Femur (tissue), 1 donor: Measurements from ENCODE around the gene POLR3C.
A peak's percentile ranks its signal among the peaks of the same experiment; 100 is the strongest.
"Not testable (repeated sequence)": the region's sequence is repeated elsewhere in the genome, so short reads cannot be mapped to it uniquely, and the experiment has no call there.

Experiments used
- DNase-seq: peaks from one replicate; pipeline ENCODE4 v3.0.0-alpha.2; 2017

POLR3C gene

GRCh38 chr1:145822779-145823331, 1.1 kb upstream of the POLR3C start:
- not testable (repeated sequence) for DNase-seq

- no peak for DNase-seq
Observed at GRCh38 chr1:145824499-145824842, 471 bp downstream of the POLR3C start.

GRCh38 chr1:145826030-145826429, 2.0 kb downstream of the POLR3C start:
- no peak for DNase-seq

- no peak for DNase-seq
Observed at GRCh38 chr1:145827966-145828365, 4.0 kb downstream of the POLR3C start.

- no peak for DNase-seq
Observed at GRCh38 chr1:145828367-145829026, 4.5 kb downstream of the POLR3C start.

- not testable (repeated sequence) for DNase-seq
Observed at GRCh38 chr1:145830810-145831209, 6.8 kb downstream of the POLR3C start.

GRCh38 chr1:145837656-145838055, 13.7 kb downstream of the POLR3C start:
- no peak for DNase-seq

- DNase-seq = no peak
Observed at GRCh38 chr1:145843031-145843430, 19.0 kb downstream of the POLR3C start.

GRCh38 chr1:145845144-145845513, 21.1 kb downstream of the POLR3C start:
- no peak for DNase-seq

GRCh38 chr1:145845514-145846161, 21.6 kb downstream of the POLR3C start, which contains the start of gene NUDT17:
Gene NUDT17 (plus strand): TSS chr1:145845630. CDS start chr1:145845641, 11 bp downstream.
- peak; percentile 86 for DNase-seq

- peak; percentile 52 for DNase-seq
Observed at GRCh38 chr1:145846201-145846612, 22.2 kb downstream of the POLR3C start.

GRCh38 chr1:145847827-145848226, 23.8 kb downstream of the POLR3C start:
- no peak for DNase-seq

GRCh38 chr1:145849356-145850160, 25.6 kb downstream of the POLR3C start:
- no peak for DNase-seq

- DNase-seq = no peak
Observed at GRCh38 chr1:145855426-145855948, 31.5 kb downstream of the POLR3C start.

- DNase-seq = no peak
Observed at GRCh38 chr1:145857170-145857569, 33.2 kb downstream of the POLR3C start.

- no peak for DNase-seq
Observed at GRCh38 chr1:145858238-145858900, 34.4 kb downstream of the POLR3C start.

GRCh38 chr1:145858901-145859490, 35.0 kb downstream of the POLR3C start, which contains the start of gene PIAS3:
Gene PIAS3 (minus strand): TSS chr1:145859081. CDS start chr1:145858990, 91 bp downstream.
- peak; percentile 97 for DNase-seq

- DNase-seq = peak; percentile 96
Observed at GRCh38 chr1:145859491-145860023, 35.6 kb downstream of the POLR3C start.

GRCh38 chr1:145863282-145864018, 39.5 kb downstream of the POLR3C start:
- peak; percentile 88 for DNase-seq

- no peak for DNase-seq
Observed at GRCh38 chr1:145868232-145868631, 44.2 kb downstream of the POLR3C start.
